GM18907 (cell line): ENCODE measurements around the gene ADAMTSL1.

Experiments used
- ATAC-seq: cut with Tn5 transposase; IDR thresholded peaks from one replicate; pipeline ENCODE4 v1.9.1; 2021; ENCODE audit warnings: mild to moderate bottlenecking, moderate library complexity; ENCODE audit not compliant: unreplicated experiment

The ADAMTSL1 gene

DNA sequence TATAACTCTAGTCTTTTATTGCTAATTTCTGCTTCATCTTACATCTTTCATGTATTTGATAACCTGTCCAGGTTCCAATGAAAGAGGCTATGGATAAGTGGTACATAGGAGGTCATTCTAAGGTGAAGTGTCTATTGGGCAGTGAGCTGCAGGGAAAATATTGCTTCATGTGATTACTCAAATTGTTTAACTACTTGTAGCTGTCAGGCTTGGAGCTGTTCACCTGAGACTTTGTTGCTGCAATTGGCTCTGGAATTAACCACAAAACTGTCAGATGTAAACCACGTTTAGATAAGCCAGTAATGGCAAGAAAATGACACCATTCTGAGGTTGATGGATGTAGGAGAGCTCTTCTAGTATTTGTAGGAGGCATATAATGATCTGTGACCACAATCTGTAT is 26.0 kb downstream of the ADAMTSL1 start:
- ATAC-seq, result no peak

DNA sequence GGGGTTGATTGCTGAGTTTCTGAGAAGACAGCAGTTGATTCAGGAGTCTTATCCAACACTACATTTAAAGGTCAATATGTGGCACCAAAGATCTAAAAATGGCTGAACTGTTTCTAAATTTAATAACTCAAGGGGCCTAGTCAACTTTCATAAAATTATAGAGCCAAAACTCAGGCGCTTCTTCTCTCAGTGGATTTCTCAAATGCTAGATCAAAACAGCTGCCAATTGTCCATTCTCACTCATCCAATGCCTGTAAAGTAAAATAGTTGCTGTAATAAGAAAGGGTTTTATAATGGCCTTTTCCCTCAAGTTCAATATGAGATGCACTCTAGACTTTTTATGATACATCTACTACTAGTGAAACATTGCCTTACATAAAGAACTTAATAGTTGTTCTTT is 26.5 kb downstream of the ADAMTSL1 start:
- no peak for ATAC-seq

DNA sequence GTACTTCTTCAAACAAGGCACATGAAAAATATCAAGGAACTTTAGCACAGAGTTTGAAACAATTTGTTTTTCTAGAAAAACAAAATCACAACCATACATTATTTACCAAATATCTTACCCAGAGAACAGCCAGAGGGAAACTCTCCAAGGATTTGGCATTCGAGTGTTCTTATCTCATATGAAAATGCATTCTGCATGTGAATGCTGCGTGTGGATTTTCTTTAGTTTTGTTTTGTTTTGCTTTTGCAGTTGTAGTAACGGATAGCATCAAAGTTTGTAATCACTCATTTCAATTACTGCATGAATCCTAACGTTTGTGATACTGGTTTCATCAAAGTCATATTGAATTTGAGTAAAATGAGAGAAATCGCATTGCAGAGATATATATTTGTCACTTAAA is 28.0 kb downstream of the ADAMTSL1 start:
- no peak for ATAC-seq

DNA sequence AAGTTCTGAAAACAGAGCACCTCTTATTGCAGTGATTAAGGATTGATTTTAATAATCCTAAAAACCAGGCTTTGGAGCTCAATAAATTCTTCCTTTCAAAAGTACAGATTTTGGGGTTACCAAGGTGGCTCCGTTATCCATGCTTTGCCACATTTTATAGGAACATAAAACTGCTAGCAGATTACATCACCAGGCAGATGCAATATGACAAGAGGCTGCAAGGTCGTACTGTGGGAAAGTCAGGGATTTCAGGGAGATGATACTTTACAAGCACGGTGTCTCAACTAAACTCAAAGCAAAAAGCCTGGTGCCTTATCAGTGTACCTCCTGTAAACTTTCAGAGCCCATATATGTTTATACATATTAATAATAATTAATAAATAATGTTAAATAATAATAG is 28.6 kb downstream of the ADAMTSL1 start:
- ATAC-seq, result no peak

DNA sequence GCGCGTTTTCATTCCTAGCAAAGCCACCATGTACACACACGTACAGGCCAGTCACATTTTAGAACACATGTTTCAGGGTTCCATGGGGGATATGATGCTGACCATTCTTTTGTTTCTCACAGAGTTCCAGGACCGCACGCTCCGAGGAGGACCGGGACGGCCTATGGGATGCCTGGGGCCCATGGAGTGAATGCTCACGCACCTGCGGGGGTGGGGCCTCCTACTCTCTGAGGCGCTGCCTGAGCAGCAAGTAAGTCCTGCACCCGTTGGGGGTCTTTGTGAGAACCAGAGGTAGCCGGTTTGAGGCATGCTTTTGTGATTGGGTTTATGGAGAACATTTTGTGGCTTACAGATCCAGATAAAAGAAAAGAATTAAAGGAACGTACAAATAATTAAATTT is 30.8 kb downstream of the ADAMTSL1 start:
- no peak for ATAC-seq

DNA sequence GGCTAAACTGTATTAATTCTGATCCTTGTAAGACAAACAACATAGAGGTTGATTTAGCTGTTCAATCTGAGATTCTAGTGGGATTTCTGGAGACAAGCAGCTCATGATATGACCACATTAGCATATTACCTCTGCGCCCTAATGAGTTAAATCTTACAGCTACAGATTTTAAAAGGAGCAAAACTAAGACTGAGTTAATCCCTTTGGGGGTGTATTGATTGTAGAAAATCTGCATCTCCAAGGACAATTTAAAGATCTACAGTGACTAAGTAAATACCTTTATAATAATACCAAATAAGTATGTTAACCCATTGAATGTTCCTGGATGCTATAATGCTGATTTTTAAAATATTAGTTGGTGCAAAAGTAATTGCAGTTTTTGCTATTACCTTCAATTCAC is 33.2 kb downstream of the ADAMTSL1 start:
- ATAC-seq, result no peak

DNA sequence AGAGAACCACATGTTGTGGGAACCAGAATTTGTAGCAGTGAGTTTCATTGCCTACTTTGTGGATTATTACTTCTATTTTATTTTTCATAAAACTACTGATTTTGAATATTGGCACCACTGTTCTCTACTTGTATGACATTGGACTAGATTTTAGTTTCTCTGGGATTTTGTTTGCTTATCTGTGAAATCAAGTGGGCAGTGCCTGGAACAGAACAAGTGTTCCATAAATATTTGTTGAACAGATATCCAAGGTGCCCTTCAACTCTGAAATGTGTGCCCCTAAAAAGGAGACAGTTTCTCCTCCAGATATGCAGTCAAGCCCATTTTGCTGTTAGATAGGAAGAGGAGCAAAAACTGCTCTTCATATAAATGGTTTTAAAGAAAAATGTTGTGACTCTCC is 42.6 kb downstream of the ADAMTSL1 start:
- ATAC-seq, result no peak

DNA sequence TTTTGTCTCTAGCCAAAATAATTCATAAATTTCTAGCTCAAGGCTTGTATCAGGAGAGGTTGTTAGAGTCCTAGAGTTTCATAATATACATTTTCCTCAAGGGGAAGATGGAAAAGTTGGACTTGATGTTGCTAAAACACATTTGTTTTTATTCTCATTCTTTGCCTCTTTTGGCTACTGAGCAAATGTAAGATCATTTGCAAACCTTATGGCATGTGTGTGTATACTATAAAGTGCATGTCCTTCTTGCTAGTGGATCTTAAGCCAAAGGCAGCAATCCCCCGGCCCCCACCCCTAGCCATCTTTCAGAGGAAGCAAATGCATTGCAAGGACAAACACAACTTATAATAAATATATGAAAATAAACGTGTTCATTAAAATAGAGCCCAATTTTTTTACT is 43.0 kb downstream of the ADAMTSL1 start:
- no peak for ATAC-seq

DNA sequence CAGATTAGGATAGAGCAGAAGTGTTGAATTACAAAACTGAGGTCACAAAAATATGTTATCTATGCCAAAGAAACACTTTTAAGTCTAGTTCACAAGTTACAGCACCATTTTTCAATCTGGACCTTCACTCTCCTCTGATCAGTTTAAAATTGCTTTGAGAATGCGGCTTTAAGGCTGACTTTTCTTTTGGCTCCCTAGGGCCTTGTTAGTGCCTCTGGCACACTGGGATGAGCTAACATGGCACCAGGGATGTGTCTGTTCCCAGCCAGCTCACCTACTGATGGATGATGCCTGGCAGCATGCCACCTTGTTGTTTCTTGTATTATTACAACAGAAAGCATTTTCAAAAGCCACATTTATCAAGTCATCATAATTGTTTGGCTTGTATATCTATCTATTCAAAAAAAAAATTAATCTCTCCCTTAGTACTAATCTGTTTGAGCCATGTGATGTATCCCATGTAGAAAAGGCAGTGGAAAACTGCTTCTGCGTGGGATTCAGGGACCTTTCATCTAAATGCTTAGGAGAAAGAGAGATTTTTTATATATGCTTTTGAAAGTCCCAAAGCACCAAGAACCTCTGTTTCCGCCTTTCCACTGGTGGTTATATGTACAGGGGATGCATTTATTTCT is 46.6 kb downstream of the ADAMTSL1 start:
- no peak for ATAC-seq

DNA sequence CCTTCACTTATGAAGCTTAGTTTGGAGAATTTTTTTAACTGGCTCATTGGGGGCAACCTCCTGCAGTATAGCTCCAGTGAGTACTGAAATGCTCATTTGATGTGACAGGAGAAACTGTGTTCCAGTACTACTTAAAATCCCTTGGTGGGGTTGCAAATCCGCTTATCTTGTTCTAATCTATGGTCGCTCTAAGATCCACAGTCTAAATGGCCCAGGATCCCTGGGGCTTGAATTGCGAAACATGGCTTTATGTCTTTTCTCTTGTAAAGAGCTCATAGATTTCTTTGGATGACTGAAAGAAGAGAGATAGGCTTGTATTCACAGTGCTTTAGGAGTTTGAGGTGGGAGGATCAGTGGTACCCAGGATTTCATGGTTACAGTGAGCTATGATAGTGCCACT is 52.7 kb downstream of the ADAMTSL1 start:
- ATAC-seq, result no peak

DNA sequence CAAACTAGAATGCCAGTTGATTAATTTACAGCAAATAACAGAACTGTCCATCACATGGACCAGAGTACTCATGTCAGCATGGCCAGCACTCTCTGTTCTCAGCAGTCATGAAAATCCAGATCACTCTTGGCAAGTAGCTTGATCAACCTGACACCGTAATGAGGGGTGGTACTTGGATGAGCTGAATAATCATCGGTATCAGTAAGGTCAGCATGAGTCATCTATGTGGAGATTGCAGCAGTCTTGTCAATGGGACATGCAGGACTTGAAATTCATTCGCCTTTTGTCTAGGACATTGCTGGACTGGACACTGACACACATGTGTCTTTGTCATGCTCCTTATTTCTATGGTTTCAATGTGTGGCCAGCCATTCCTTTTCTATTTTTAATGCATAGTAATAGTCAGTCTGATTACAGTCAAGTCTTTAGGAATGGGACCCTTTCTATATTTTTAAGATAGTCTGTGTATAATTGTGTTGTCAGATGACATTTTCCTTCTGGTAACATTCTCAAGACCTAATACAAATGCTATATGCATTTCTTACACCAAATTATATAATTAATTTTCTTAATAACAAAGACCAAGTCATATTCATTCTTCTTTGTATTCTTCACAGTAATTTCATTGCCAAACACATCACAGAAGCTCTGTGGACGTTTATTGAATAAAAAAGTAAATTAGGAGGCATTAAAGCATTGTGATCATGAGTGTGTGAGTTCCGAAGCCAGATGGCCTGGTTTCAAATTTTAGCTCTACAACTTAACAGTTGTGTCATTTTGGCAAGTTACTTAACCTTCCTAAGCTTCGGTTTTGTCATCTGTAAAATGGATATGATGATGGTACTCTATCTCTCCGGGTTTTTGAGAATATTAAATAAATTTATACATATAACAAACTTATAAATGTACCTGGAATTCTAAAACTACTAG is 57.4 kb downstream of the ADAMTSL1 start:
- ATAC-seq, result no peak

DNA sequence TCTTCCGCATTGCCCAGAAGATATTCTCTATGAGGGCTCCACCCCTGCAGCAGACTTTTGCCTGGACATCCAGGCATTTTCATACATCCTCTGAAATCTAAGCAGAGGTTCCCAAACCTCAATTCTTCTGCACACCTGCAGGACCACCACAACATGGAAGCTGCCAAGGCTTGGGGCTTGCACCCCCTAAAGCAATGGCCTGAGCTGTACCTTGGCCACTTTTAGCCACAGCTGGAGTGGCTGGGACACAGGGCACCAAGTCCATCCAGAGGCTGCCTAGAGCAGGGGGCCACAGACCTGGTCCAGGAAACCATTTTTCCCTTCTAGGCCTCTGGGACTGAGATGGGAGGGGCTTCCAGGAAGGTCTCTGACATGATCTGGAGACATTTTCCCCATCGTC is 60.7 kb downstream of the ADAMTSL1 start:
- no peak for ATAC-seq

DNA sequence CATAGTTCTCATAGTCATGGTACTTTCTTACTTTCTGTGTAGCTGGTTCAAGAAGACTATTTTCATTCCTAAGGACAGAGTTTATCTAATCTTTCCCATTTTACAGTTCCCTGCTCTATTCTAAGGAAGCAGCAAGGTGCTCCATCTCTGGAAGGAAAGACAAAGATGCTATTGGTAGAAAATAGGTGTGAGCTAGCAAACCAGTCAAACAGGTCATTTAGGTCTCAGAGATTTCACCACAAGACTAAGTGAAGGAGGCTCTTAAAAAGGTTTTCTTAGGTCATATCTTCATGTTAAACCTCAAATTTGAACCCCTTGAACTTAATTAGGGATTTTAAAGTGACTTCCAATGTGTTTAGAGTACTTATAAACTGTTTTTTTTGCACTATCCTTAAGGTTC is 62.6 kb downstream of the ADAMTSL1 start:
- no peak for ATAC-seq

DNA sequence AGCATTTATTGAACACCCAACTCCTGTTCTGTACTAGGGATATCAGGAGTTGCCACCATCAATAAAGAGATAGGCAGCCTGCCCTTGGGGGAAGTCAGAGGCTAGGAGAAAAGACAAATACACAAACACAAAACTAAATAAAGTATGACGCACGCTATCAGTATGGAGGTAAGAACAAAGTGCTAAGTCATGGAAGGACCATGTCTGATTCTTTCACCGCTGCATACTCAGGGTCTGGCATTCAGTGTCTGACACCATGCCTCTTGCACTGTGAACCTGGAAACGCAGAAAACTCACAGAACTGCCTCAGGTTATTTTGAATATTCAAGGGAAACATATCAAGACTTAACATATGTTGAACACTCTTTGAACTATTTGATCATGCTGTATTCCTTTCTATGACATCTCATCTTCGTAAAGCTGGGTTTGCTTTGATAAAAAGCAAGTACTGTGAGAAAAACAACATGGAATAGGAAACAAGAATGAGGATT is 65.3 kb downstream of the ADAMTSL1 start:
- no peak for ATAC-seq

DNA sequence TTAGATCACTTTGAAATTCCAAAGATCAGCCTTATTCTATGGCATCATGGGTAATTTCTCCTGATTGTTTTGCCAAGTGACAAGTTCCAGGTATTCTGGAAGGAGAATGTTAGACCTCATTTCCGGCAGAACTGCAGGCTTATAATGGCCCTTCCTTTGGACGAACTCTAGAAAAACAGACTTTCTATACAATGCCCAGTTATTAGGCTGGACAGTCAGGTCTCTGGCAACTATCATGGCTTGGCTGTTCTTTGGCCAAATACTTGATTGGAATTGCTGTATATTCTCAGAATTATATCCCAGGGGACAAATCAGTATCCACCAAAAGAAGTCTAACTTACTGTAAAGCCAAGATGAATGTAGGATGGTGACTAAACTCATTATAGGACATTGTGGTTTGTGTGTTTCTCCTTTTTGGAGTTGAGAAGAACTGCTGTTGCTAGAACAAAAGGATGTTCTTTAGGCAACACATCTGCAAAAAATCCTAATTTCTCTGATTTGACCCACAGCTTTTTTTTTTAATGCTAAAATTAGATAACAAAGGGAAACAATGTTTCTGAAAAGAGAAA is 69.0 kb downstream of the ADAMTSL1 start:
- ATAC-seq, result no peak

DNA sequence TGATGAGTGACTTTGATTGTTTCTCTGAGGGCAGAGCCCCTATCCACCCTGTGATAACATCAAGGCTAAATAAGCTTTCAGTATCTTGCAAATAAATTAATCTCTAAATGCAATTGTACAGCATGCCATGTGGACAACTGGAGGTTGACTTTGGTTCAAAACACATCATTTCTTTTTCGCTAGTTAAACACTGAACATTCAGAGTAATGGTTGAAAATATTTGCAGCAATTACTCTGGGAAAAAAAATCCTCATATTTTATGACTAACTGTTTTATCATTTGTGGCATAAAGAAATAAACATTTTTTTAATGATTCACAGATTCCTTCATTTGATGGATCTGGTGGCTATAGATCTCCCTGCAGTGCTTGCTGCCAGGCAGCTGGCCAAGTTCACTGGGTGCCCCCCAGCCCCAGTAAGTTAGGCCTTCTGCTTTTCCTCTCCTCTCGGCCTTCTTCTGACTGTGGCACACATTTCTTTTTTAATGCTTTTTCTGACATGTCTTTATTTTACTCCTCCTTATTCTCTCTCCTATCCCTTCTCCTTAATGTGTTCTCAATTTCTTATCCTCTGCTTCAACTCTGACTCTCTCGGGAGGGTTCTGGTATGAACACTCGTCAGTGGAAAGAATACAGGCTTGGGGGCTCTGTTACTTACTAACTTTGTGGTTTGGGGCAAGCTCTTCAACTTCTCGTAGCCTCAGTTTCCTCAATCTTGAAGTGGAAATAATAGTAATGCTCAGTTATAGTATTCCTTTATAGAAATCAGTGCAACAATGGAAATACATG is 69.6 kb downstream of the ADAMTSL1 start:
- no peak for ATAC-seq

DNA sequence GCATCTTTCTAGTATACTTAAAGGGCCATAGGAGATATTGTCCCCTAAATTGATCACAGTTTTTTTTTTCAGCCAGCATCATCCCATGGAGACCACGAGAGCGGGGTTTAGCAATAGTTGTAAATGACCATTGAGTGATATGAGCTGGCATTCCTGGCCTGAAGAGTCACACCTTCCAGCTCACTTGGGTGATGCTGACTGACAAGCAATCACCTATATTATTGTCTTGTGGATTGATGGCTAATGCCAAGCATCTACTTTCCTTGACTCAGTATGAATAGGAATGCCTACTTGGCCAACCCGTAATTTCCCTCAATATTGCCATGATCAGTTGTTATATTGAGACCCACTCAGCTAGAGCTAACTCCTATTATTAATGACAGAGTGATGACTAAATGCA is 70.5 kb downstream of the ADAMTSL1 start:
- ATAC-seq, result no peak

DNA sequence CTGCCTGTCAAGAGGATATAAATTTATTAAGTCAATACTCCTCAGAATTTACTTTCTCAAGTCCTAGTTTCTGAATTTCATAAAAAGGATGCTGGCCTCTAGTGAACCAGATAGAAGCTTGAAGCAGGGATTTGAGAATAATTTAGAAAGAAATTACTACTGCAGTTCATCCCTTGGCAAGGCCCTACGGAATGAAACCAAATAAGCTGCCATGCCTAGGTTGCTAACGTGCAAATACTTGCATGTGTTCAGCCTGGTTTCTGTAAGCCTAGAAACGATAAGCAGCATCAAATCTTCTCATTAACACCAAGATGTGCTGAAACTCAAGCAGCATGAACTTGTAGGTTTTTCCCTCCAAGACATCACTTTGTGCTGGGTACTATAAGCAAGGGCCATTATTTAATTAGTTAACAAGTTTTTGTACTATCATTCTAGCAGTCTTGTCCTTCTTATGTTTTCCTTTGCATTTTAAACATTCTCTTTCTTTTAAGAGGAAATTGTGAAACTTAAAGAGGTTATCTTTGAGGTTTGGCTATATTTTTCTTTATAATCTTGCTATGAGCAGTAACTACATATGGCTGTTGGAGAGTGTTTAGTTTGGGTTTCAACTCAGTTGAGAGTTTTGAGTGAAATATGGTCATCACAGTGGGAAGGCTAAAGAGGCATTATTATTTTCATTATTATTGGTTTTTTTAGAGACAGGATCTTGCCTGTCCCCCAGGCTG is 71.8 kb downstream of the ADAMTSL1 start:
- ATAC-seq, result no peak

DNA sequence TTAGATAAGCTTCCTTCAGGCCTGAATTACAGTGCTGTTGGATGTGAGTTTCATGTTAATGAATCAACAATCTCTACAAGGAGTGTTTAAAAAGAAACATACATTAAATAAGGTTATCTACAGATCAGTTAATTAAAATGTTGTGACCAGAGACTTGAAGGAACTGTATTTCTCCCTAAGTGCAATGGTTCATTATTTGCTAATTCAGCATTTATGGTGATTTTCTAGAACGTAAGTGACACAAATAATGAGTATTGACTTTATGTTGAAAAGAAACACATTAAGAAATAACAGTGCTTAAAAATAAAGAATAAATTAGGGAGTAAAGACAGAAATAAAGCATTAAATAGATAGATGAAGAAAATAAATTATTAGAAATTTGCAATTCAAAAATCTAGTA is 74.5 kb downstream of the ADAMTSL1 start:
- no peak for ATAC-seq

DNA sequence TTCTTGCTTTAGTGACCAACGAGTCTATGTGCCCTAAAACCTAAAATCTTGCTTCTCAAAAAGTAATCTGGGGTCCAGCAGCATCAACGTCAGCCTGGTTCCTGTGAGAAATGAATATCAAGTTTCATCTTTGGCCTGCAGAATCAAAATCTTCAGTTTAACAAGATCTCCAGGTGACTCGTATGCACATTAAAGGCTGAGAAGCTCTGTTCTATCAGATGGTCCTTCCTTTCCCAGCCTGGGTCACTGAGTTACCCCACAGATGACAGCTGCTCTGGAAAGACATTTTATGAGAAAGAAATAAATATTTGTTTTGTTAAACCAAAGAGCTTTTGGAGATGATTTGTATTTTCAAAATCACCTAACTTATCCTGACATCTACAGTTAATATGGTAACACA is 75.8 kb downstream of the ADAMTSL1 start:
- ATAC-seq, result no peak

DNA sequence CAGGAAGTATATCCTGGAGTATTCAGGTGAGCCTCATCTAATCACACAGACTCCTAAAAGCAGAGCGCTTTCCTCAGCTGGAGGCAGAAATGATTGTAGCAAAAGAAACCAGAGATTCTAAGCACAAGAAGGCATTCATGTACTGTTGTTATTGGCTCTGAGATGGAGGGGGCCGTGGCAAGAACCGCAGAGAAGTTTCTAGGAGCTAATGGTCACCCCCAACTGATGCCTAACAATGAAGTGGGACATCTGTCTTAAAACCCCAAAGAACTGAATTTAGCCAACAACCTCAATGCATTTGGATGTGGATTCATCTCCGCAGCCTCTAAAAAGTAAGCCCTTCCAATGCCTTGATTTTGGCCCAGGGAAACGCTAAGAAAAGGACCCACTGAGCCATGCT is 76.3 kb downstream of the ADAMTSL1 start:
- ATAC-seq, result no peak
